Stimulated activated CD8-positive, alpha-beta memory T cell treated with anti-CD3 and anti-CD28 coated beads, Interleukin-7, amount 100 ng/mL, for 24 hours (primary cell): ENCODE results near the gene FKBP11.
A peak's percentile ranks its signal among the peaks of the same experiment; 100 is the strongest.
"Not testable (repeated sequence)": the region's sequence is repeated elsewhere in the genome, so short reads cannot be mapped to it uniquely, and the experiment has no call there.

Experiments used
- DNase-seq: peaks from one replicate; pipeline ENCODE4 v3.0.0-alpha.2; 2020; ENCODE audit warnings: low read depth

Gene FKBP11

DNA sequence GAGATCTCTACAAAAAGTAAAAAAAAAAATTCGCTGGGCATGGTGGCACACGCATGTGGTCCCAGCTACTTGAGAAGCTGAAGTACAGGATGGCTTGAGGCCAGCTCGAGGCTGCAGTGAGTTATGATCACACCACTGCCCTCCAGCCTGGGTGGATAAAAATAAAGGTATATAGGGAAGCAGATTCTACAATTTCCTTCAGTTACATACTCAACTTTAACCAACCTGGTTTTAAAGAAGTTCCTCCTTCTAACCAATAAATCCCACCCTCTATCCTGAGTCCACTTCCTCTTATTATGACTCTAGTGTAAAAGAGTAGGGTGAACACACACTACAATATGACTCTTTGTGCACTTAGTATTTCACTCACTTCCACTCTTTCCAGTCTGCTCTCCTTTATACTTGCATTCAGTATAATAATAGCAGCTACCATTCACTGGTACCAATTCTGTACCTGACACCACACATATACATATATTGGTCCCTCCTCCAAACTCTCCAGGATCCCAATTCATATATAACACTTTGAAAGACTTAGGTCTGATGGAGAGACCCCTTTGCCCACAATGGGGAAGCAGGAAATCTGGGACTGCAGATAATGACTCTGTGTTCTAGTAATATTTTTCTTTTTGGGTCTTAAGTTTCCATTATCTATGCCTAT is 29.7 kb upstream of the FKBP11 start:
- DNase-seq, result no peak

GRCh38 chr12:48954061-48954460 is 28.8 kb upstream of the FKBP11 start:
- no peak for DNase-seq

GRCh38 chr12:48952691-48953090 is 27.4 kb upstream of the FKBP11 start:
- DNase-seq, result no peak

- DNase-seq, result no peak
These were observed 22.4 kb upstream of the FKBP11 start for GRCh38 chr12:48947727-48948126.

- DNase-seq, result no peak
These were observed 21.7 kb upstream of the FKBP11 start for GRCh38 chr12:48946943-48947342.

- DNase-seq, result no peak
These were observed 20.9 kb upstream of the FKBP11 start for GRCh38 chr12:48946205-48946604.

GRCh38 chr12:48943221-48943620 is 17.9 kb upstream of the FKBP11 start:
- no peak for DNase-seq

GRCh38 chr12:48940181-48940580 is 14.9 kb upstream of the FKBP11 start:
- DNase-seq, result no peak

DNA sequence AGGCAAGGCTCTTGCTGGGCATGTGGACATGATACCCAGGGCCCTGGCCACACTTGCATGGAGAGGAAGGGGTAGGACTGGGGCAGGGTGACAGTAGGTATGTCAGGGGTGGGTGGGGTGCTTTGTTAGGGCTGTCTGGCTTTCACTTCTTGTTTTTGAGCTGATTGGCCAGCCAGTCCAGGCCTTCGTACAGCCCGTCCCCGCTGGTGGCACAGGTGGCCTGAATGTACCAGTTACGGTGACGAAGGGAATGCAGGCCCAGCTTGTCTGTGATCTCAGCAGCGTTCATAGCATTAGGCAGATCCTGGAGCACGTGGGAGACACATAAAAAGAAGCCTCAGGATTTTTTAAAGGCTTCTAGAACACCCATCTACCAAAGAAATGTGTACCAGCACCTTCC is 13.5 kb upstream of the FKBP11 start:
- DNase-seq, result no peak

DNA sequence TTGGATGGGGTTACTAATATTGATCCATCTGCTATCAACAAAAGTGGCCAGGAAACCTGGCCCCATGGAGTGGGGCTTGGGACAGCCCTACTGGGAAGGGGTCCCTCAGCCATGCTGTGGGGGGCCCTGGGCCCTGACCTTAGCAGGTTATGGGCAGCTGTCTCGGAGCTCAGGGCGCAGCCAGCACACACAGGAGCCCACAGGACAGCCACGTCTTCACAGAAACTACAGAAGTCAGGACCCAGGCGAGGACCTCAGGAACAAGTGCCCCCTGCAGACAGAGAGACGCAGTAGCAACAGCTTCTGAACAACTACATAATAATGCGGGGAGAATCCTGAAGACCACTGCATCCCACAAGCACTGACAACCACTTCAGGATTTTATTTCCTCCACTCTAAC is 11.9 kb upstream of the FKBP11 start:
- no peak for DNase-seq

- peak; percentile 77 for DNase-seq
These were observed 11.2 kb upstream of the FKBP11 start for GRCh38 chr12:48936379-48936979.

GRCh38 chr12:48934312-48934706 is 9.0 kb upstream of the FKBP11 start:
- no peak for DNase-seq

DNA sequence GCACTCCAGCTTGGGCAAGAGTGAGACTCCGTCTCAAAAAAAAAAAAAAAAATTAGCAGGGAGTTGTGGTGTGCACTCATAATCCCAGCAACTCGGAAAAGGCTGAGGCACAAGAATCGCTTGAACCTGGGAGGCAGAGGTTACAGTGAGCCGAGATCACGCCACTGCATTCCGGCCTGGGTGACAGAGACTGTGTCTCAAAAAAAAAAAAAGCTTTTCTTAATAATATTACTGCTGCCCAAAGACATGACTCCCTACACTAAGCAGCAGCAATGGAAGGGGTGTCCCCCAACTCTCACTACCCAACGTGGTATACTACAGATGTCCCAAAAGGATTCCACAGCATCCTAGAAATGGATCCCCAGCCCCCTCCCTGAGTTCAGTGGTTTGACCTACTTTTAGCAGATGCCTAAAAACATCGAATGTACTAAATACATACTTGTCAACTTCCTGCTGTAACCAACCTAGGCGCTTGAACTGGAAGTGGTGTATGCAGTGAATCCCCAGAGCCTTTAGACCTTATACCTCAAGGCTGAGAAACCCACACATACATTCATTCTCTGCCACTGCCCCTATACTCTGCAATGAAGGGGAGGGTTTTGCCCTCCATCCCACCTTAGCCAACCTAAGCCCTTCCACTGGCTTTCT is 8.5 kb upstream of the FKBP11 start:
- DNase-seq, result no peak

- no peak for DNase-seq
These were observed 7.6 kb upstream of the FKBP11 start for GRCh38 chr12:48932878-48933277.

DNA sequence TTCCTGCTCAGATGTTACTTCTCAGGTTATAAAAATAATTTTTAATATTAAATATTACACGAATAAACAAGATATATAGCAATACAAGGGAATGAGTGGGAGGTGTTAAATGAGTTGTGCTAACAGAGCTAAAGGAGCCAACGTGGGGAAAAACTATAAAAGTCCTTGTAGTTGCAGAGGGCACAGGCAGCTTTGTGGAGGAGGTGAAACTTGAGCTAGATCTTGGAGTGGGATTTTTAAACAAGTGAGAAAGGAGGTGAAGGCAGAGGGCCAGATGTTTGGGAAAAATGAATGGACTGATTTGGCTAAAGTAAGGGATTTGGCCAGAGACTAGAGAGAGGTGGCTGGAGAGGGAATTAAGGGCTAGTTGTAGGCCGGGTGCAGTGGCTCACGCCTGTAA is 5.2 kb upstream of the FKBP11 start:
- DNase-seq, result no peak

DNA sequence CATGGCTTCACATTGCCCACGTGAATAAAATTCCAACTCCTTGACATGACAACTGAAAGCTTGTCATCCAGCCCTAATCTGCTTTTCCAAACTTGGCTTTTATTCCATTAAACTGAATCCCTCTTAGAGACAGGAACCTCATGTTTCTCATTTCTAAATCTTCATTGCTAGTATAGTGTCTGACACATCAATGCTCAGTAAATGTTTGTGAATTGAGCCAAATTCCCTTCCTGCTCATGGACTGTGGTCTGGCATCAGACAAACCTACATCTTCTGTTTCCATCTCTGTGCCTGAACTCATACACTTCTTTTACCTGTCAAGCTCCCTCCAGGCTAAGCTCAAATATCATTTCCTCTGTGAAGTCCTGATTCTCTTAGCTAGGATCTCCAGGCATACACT is 4.3 kb upstream of the FKBP11 start:
- DNase-seq, result no peak

DNA sequence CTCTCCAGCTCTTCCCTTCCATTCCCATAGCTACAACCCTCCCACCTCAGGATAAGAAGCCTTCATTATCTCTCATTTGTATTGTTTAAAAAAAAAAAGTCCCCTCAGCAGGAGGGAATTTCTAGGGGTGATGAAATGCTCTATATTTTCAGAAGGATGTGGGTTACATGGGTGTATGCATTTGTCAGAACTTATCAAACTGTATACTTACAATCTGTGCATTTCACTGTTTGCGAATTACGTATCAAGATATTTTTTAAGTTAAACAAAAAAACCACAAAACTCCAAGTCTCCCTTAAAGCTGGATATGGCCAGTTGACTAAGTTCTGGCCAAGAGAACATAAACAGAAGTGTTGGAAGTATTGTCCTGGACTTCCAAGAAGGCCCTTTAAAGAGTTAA is 2.0 kb upstream of the FKBP11 start:
- no peak for DNase-seq

GRCh38 chr12:48924617-48925303 is 532 bp downstream of the FKBP11 start:
- DNase-seq, result peak; percentile 39

DNA sequence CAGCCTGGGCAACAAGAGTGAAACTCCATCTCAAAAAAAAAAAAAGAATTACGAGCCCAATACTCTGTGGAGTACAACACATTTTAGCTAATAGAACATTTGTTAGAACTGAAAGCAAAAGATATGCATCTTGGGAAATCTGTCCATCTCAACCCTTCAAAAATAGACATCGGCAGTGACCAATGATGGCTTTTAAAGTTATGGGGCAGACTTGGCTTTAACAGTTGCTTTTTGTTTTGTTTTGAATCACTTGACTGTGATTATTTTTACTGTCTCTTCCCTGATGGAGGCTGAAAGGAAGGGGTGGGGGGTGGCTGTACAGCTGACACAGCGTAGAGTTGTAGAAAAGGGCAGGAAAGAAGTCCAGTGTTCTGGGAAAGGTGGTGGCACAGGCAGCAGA is 2.2 kb downstream of the FKBP11 start:
- DNase-seq, result no peak

GRCh38 chr12:48917857-48918537 is 7.3 kb downstream of the FKBP11 start:
- DNase-seq, result no peak

- DNase-seq, result no peak
These were observed 15.1 kb downstream of the FKBP11 start for GRCh38 chr12:48910196-48910595.

DNA sequence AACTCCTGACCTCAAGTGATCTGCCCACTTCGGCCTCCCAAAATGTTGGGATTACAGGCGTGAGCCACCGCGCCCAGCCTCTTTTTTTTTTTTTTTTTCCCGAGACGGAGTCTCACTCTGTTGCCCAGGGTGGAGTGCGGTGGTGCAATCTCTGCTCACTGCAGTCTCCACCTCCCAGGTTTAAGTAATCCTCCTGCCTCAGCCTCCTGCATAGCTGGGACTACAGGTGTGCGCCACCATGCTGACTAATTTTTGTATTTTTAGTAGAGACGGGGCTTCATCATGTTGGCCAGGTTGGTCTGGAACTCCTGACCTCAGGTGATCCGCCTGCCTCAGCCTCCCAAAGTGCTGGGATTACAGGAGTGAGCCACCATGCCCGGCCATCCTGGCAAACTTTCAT is 15.6 kb downstream of the FKBP11 start:
- not testable (repeated sequence) for DNase-seq

- no peak for DNase-seq
These were observed 18.0 kb downstream of the FKBP11 start for GRCh38 chr12:48907245-48907644.
